Tongue (tissue), 3 donors: ENCODE data around the gene ZBTB20. TPM values are rescaled to one million over a fixed set of nuclear protein-coding genes. Genes with fewer than 3 reads are reported as not detected.

Experiments
- DNase-seq: peaks from one replicate; pipeline ENCODE4 v3.0.0-alpha.2; 2015
- small RNA-seq: library from RNA; depleted of rRNA; stranded (forward); fragments of <200 nt; gene quantifications from one replicate; pipeline ENCODE3, GENCODE V24; 2014; ENCODE audit warnings: low replicate concordance
- total RNA-seq: library from RNA; depleted of rRNA; stranded (reverse); fragments of >200 nt; gene quantifications from one replicate; pipeline ENCODE4 v1.2.3, GENCODE V29; 2014

Gene ZBTB20
- total RNA-seq, 1 donor from 2014 or later: 79.5 TPM

DNA sequence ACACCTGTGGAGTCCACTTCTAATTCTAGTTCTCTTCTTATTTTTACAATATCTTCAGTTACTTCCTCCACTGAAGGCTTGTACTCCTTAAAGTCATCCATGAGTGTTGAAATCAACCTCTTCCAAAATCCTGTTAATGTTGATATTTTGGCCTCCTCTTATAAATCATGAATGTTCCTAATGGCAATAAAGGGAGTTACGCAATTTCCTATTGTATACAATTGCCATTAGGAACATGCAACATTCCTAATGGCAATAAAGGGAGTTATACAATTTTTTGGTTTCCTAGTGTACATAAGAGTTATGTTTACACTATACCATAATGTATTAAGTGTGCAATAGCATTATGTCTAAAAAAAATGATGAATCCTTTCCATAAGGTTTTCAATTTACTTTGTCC, 862.4 kb downstream of the ZBTB20 start:
- DNase-seq: no peak

Small RNA genes within 50 kb of the gene (small RNA-seq; reads per million reads assigned to genes)
- gene MIR4796: 0.05 reads per million
